Right lobe of liver (tissue), 4 donors: Measurements from ENCODE around the gene ARID5B.

ENCODE experiments used
- CTCF ChIP-seq, 4 donors: fragments of 200-600 bp in 3 of 4; fragments of 450-650 bp in 1 of 4; IDR thresholded peaks; one replicate each; pipeline versions ENCODE4 v1.5.1 to v1.8.0; 2016 to 2022; ENCODE audit warnings: antibody characterized with exemption in 4 of 4, mild to moderate bottlenecking in 2 of 4
- POLR2A ChIP-seq: fragments of 450-650 bp; IDR thresholded peaks from one replicate; pipeline ENCODE4 v1.6.1; 2017; ENCODE audit warnings: antibody characterized with exemption, mild to moderate bottlenecking
- donor health status: DM: no; HTN: no; CAD: no.
- donor health status: DM: no; HTN: no; CAD: no.
- donor health status: DM: no; HTN: yes; CAD: no.

DNA sequence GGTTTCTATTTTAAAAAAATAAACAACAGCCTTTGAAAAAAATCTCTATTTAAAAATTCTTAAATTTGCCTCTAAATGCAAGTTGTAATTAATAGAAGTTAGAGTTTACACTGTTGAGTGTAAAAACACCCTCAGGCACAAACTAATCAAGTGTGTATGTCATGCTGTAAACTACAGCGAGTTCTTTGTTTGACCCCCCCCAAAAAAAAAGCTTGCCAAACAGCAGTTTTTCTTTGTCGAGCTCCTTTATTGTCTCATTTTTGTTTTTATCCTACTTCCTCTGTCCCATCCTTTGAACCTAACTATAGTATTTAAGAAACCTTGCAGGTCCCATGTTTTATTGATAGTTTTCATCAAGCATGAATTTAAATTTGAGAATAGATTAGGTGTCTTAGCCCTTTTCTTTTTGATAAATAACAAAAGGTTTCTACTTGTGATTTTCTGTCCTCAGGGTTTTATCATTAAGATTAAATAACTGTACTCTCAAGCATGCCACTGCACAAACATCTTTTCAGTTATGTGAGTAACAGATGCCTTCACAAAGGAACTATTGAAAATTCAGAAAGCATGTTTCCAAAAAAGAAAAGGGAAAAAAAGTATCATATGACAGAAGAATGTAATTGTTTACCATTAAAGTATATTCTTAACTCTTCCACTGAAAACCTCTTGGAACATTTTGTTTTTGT lies 176.0 kb downstream of the ARID5B start:
- TF ChIP-seq POLR2A (no peak), CTCF (IDR thresholded peaks at IDR 0.05) (no peak)
